Activated T-cell treated with anti-CD3 and anti-CD28 coated beads for 24 hours (primary cell): ENCODE data around the gene FSIP1.

ENCODE experiments used
- DNase-seq: peaks from one replicate; pipeline ENCODE4 v3.0.0-alpha.2; 2020; ENCODE audit warnings: low read depth

The FSIP1 gene

GRCh38 chr15:39618063-39618823 is 164.4 kb downstream of the FSIP1 start:
- DNase-seq: no peak

GRCh38 chr15:39616731-39617455 is 165.7 kb downstream of the FSIP1 start:
- no peak for DNase-seq

- no peak for DNase-seq
Observed at GRCh38 chr15:39613861-39614260, 168.8 kb downstream of the FSIP1 start.

GRCh38 chr15:39613271-39613670 is 169.4 kb downstream of the FSIP1 start:
- no peak for DNase-seq

GRCh38 chr15:39610665-39611064 is 172.0 kb downstream of the FSIP1 start:
- no peak for DNase-seq

GRCh38 chr15:39609166-39609916 is 173.3 kb downstream of the FSIP1 start:
- DNase-seq: no peak

- DNase-seq: no peak
Observed at GRCh38 chr15:39608185-39609139, 174.2 kb downstream of the FSIP1 start.

- no peak for DNase-seq
Observed at GRCh38 chr15:39605146-39605545, 177.5 kb downstream of the FSIP1 start.

GRCh38 chr15:39602143-39602542 is 180.5 kb downstream of the FSIP1 start:
- no peak for DNase-seq

GRCh38 chr15:39599871-39600270 is 182.8 kb downstream of the FSIP1 start:
- DNase-seq: no peak

- no peak for DNase-seq
Observed at GRCh38 chr15:39598958-39599845, 183.4 kb downstream of the FSIP1 start.

- DNase-seq: no peak
Observed at GRCh38 chr15:39598186-39598850, 184.3 kb downstream of the FSIP1 start.

GRCh38 chr15:39597751-39598185 is 184.9 kb downstream of the FSIP1 start:
- no peak for DNase-seq

GRCh38 chr15:39597336-39597735 is 185.3 kb downstream of the FSIP1 start:
- no peak for DNase-seq

- no peak for DNase-seq
Observed at GRCh38 chr15:39596358-39597051, 186.1 kb downstream of the FSIP1 start.

GRCh38 chr15:39595338-39596221 is 187.1 kb downstream of the FSIP1 start:
- no peak for DNase-seq

GRCh38 chr15:39594446-39595337 is 187.9 kb downstream of the FSIP1 start:
- DNase-seq: no peak
